SU-DHL-6 (cell line): ENCODE measurements around the gene SNX8.

Experiments used
- H2AFZ ChIP-seq: fragments of 200-600 bp; sonication (generic); 2 replicates; pipeline ENCODE4 v1.6.1; 2014; ENCODE audit warnings: low read depth, mild to moderate bottlenecking, moderate library complexity, mixed read lengths, antibody characterized with exemption, low read length; ENCODE audit not compliant: severe bottlenecking
- H3F3A ChIP-seq: fragments of 200-600 bp; shearing (Covaris generic); 2 replicates; pipeline ENCODE4 v1.6.0; 2016; ENCODE audit warnings: antibody characterized with exemption, mild to moderate bottlenecking; ENCODE audit not compliant: insufficient read depth
- H3K27ac ChIP-seq: fragments of 200-600 bp; sonication (generic); 2 replicates; pipeline ENCODE4 v1.5.1; 2016; ENCODE audit warnings: low read depth, mild to moderate bottlenecking, low read length, moderate library complexity, mixed read lengths
- H3K27me3 ChIP-seq: fragments of 200-600 bp; sonication (generic), shearing (Covaris generic); 2 replicates; pipeline ENCODE4 v1.6.0; 2014; ENCODE audit warnings: mild to moderate bottlenecking, low read length
- H3K36me3 ChIP-seq: fragments of 200-600 bp; sonication (generic); 2 replicates; pipeline ENCODE4 v1.6.1; 2014; ENCODE audit warnings: mild to moderate bottlenecking, low read length, mixed read lengths
- H3K4me2 ChIP-seq: fragments of 300-600, 200-600 bp; shearing (Covaris generic), sonication (generic); 2 replicates; pipeline ENCODE4 v1.6.0; 2014; ENCODE audit warnings: low read length, low read depth, mild to moderate bottlenecking; ENCODE audit not compliant: poor library complexity, severe bottlenecking
- H3K4me3 ChIP-seq: fragments of 200-600 bp; sonication (generic); 2 replicates; pipeline ENCODE4 v1.5.1; 2014; ENCODE audit warnings: antibody characterized with exemption, low read length, mild to moderate bottlenecking, mixed read lengths; ENCODE audit not compliant: insufficient read depth, poor library complexity, severe bottlenecking
- H3K79me2 ChIP-seq: fragments of 200-600 bp; sonication (generic); 2 replicates; pipeline ENCODE4 v1.6.1; 2014; ENCODE audit warnings: mild to moderate bottlenecking, low read length, moderate library complexity; ENCODE audit not compliant: insufficient read depth
- H3K9ac ChIP-seq: fragments of 200-600 bp; sonication (generic); 2 replicates; pipeline ENCODE4 v1.7.0; 2014; ENCODE audit warnings: mild to moderate bottlenecking, low read length
- H3K9me2 ChIP-seq: fragments of 200-600 bp; sonication (generic); replicated peaks from 2 replicates; pipeline ENCODE4 v1.6.1; 2014; ENCODE audit warnings: low read length; ENCODE audit not compliant: insufficient read depth
- H3K9me3 ChIP-seq: fragments of 200-600 bp; sonication (generic); 2 replicates; pipeline ENCODE4 v1.6.1; 2014; ENCODE audit warnings: low read length, mixed read lengths; ENCODE audit not compliant: insufficient read depth
- H4K20me1 ChIP-seq: fragments of 200-600 bp; sonication (generic); 2 replicates; pipeline ENCODE4 v1.6.1; 2014; ENCODE audit warnings: low read depth, mild to moderate bottlenecking, antibody characterized with exemption, low read length, moderate library complexity, mixed read lengths
- EZH2phosphoT487 ChIP-seq: fragments of 200-600 bp; sonication (generic), shearing (Covaris generic); conservative IDR thresholded peaks from 2 replicates; pipeline ENCODE4 v1.6.1; 2018; ENCODE audit warnings: mild to moderate bottlenecking, antibody characterized with exemption, low read length, moderate library complexity, mixed read lengths
- TF ChIP-seq, protein P1 (sequence below): fragments of 200-600 bp; sonication (generic); IDR thresholded peaks from one replicate; pipeline ENCODE4 v1.5.1; 2017; ENCODE audit warnings: antibody characterized with exemption, mild to moderate bottlenecking, low read length, moderate library complexity; ENCODE audit not compliant: insufficient read depth, poor library complexity, severe bottlenecking

The SNX8 gene

DNA sequence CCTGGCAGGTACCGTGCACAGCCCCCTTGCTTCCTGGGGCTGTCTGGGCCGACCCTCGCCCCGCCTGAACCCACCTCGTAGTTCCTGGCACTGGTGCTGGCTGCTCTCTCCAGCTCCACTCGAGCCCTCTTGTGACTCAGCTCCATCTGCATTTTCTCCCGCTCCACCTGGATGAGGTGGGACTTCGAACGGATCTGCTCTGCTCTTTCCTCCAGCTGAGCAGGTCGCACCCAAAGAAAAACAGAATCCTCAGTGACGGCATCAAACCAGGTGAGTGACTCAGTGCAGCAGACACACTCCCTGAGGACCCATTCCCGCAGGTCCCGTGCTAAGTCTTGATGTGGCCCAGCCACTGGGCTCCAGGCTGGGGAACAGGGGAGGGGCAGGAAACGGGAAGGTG lies 88.9 kb downstream of the SNX8 start:
- no peaks in the 10 kb centered on the region for H3K36me3 ChIP-seq
- no peaks in the 10 kb centered on the region for H4K20me1 ChIP-seq
- no peaks in the 10 kb centered on the region for H3K27me3 ChIP-seq
- no peak overlapping the region for H2AFZ ChIP-seq
- H3K79me2 ChIP-seq: peaks cover 47% of the 10 kb centered on the region
- H3K9me2 ChIP-seq: no peaks in the 10 kb centered on the region
- H3K9me3 ChIP-seq: no peaks in the 10 kb centered on the region
- H3K4me3 ChIP-seq: no peak overlapping the region
- H3K27ac ChIP-seq: no peak overlapping the region
- no peak for TF ChIP-seq EZH2phosphoT487
- TF ChIP-seq, protein P1, sequence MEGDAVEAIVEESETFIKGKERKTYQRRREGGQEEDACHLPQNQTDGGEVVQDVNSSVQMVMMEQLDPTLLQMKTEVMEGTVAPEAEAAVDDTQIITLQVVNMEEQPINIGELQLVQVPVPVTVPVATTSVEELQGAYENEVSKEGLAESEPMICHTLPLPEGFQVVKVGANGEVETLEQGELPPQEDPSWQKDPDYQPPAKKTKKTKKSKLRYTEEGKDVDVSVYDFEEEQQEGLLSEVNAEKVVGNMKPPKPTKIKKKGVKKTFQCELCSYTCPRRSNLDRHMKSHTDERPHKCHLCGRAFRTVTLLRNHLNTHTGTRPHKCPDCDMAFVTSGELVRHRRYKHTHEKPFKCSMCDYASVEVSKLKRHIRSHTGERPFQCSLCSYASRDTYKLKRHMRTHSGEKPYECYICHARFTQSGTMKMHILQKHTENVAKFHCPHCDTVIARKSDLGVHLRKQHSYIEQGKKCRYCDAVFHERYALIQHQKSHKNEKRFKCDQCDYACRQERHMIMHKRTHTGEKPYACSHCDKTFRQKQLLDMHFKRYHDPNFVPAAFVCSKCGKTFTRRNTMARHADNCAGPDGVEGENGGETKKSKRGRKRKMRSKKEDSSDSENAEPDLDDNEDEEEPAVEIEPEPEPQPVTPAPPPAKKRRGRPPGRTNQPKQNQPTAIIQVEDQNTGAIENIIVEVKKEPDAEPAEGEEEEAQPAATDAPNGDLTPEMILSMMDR: no peak
- H3K9ac ChIP-seq: no peak overlapping the region
- H3F3A ChIP-seq: no peaks in the 10 kb centered on the region
- H3K4me2 ChIP-seq: no peak overlapping the region

DNA sequence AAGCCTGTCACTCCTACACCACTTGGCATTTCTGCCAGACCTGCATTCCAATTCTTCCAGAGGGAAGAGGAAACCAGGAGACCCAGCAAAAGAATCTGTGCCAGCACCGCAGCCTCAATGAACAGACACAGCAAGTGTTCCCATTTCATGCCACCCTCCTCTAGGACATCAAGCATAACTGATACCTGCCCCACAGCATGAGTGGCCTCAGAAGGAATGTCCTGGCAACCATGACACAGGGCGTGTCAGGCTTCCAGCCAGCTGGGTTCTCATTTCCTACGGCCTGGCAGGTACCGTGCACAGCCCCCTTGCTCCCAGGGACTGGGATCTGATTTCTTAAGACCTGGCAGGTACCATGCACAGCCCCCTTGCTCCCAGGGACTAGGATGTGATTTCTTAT lies 89.3 kb downstream of the SNX8 start:
- Histone ChIP-seq H3K79me2 (peaks cover 43% of the 10 kb centered on the region), H3F3A (no peaks in the 10 kb centered on the region), H3K27me3 (no peaks in the 10 kb centered on the region), H3K4me2 (no peak overlapping the region), H3K9ac (no peak overlapping the region), H3K27ac (no peak overlapping the region), H3K9me3 (no peaks in the 10 kb centered on the region), H4K20me1 (no peaks in the 10 kb centered on the region), H3K9me2 (no peaks in the 10 kb centered on the region), H3K36me3 (no peaks in the 10 kb centered on the region), H2AFZ (no peak overlapping the region), H3K4me3 (no peak overlapping the region)
- TF ChIP-seq, protein P1: no peak
- no peak for TF ChIP-seq EZH2phosphoT487

DNA sequence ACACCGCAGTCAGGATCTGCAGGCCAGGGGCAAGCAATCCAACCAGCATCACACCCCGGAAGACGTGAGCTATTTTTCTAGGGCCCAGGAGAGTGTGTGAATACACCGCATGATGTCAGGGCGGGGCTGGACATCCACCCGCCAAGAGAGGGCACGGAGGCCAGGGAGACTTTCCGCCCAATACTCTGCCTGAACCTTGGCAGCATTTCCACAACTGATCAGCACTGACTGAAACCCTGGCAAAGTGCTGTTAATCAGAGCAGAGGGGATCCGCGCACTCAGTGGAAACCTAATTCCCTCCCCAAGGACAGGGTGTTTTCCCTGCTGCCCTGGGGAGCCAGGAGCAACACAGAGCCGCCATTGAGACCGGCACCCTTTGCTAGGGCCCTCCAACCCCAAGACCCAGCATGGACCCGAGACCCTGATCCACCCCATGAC lies 89.7 kb downstream of the SNX8 start:
- Histone ChIP-seq H3K36me3 (no peaks in the 10 kb centered on the region), H3K27ac (no peak overlapping the region)

More for the DNA sequence above, 89.7 kb downstream of the SNX8 start:
- Histone ChIP-seq H3F3A (no peaks in the 10 kb centered on the region), H4K20me1 (no peaks in the 10 kb centered on the region), H3K9me2 (no peaks in the 10 kb centered on the region), H3K9ac (no peak overlapping the region), H3K27me3 (no peaks in the 10 kb centered on the region), H2AFZ (no peak overlapping the region), H3K79me2 (peaks cover 38% of the 10 kb centered on the region), H3K9me3 (no peaks in the 10 kb centered on the region), H3K4me3 (no peak overlapping the region), H3K4me2 (no peak overlapping the region)
- TF ChIP-seq, protein P1: no peak
- TF ChIP-seq EZH2phosphoT487: no peak
